ENCODE data around the gene CDH4.

- TF ChIP-seq POLR2A (IDR thresholded peaks at IDR 0.05) (no peak), CTCF (IDR thresholded peaks at IDR 0.05) (no peak)
These were observed 734.8 kb downstream of the CDH4 start for GRCh38 chr20:61986762-61987321.
